Activated T-cell treated with anti-CD3 and anti-CD28 coated beads for 4 hours (primary cell): ENCODE data around the gene P3H4.
"Not testable (repeated sequence)": the region's sequence is repeated elsewhere in the genome, so short reads cannot be mapped to it uniquely, and the experiment has no call there.

Experiments used
- DNase-seq: peaks from one replicate; pipeline ENCODE4 v3.0.0-alpha.2; 2020

Gene P3H4, protein sequence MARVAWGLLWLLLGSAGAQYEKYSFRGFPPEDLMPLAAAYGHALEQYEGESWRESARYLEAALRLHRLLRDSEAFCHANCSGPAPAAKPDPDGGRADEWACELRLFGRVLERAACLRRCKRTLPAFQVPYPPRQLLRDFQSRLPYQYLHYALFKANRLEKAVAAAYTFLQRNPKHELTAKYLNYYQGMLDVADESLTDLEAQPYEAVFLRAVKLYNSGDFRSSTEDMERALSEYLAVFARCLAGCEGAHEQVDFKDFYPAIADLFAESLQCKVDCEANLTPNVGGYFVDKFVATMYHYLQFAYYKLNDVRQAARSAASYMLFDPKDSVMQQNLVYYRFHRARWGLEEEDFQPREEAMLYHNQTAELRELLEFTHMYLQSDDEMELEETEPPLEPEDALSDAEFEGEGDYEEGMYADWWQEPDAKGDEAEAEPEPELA

GRCh38 chr17:41811549-41812380 lies at the start of gene P3H4:
TSS of gene P3H4 (minus strand) at chr17:41811949. CDS start at chr17:41811915, 34 bp downstream.
- peak; percentile 46 for DNase-seq

DNA sequence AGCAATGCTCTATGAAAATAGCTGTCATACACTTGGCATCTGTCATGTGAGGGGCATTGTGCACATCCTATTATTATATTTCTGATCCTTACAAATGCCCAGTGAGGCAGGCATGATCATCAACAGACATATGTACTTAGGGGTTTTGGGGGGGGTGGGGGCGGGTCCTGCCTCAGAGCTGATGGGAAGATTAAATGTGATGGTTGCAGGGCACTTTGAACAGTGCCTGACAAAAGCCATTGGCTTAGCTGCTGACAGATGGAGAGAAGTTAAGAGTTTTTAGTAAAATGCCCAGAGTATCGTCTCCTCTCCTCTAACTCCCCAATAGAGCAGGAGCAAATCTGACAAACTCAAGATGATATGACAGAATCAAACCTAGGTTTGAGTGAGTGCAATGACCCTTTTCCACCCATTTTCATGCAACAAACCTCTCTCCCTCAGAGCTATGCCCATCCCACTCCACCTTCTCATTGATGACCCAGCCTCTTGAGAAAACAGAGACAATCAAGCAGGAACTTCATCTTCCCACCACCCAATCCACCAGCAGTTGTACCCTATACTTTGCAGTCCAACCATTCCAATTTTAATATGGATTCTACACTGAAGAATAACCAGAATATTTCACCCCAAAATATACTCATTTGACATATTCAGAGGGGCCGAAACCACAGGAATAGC lies 48.6 kb upstream of the P3H4 start:
- no peak for DNase-seq

GRCh38 chr17:41851382-41851781 lies 39.6 kb upstream of the P3H4 start:
- not testable (repeated sequence) for DNase-seq

- no peak for DNase-seq
Measured at GRCh38 chr17:41849251-41849990, 37.7 kb upstream of the P3H4 start.

DNA sequence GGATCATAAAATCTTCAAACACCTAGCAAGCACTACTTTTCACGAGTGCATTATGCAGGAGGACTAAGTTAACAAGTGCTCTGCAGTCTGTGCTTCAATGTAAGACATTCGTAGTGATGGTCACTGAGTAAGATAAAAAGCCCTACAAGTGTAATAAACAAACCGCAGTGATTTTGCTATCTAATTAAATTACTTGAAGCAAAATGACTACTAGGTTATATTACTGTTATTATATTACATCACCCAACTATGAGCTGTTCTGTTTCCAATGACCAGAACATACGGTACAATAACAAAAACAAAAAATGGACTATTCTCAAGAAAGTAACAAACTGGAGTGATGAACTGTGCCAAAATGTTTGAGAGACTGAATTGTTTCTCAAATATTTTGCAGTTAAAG lies 37.0 kb upstream of the P3H4 start:
- no peak for DNase-seq

- no peak for DNase-seq
Measured at GRCh38 chr17:41844971-41845370, 33.2 kb upstream of the P3H4 start.

DNA sequence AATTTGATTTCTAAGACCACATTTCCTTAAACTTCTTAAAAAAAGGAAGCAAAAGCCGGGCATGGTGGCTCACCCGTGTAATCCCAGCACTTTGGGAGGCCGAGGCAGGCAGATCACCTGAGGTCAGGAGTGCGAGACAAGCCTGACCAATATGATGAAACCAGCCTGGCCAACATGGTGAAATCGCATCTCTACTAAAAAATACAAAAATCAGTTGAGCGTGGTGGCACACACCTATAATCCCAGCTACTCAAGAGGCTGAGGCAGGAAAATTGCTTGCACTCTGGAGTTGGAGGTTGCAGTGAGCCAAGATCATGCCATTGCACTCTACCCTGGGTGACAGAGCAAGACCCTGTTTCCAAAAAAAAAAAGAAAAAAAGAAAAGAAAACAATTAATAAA lies 29.0 kb upstream of the P3H4 start:
- DNase-seq, result not testable (repeated sequence)

DNA sequence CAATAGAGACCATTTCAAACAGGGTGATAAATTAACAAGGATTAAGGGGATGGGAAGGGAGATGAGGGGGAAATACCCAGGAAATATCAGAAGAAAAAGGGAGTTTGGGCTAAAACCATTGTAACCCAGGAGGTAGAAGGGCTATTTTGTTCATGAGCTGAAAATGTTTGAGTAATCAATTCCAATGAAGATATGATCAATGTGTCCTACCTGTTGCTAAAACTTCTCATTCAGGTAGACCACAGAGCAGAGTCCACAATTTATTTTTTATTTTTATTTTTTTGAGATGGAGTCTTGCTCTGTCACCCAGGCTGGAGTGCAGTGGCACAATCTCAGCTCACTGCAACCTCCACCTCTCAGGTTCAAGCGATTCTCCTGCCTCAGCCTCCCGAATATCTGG lies 27.7 kb upstream of the P3H4 start:
- DNase-seq, result not testable (repeated sequence)

DNA sequence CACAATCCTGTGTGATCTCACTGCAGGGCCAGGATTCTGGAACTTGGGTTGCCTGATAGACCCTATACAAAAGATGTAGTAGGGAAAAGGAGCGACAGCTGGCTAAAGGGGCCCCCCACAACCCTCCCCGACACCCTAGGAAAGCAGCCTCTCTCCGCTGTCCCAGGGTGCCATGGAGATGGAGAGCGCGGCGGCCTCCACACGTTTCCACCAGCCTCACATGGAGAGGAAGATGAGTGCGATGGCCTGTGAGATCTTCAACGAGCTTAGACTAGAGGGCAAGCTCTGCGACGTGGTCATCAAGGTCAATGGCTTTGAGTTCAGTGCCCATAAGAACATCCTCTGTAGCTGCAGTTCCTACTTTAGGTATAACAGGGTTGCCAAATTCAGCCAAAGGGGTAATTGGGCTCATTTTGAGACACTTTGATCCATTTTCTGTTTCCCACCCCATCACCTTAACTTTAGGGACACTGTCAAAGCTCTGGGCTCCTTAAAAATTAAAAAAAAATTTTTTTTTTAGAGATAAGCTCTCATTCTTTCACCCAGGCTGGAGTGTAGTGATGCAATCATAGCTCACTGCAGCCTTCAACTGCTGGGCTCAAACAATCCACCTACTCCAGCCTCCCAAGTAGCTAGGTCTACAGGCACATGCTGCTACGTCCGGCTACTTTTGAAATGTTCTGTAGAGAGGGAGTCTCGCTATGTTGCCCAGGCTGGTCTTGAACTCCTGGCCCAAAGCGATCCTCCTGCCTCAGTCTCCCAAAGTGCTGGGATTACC lies 26.2 kb upstream of the P3H4 start, which contains the start of gene KLHL10:
Gene KLHL10 (plus strand): TSS at position 65 of the 778 bp plus-strand sequence. CDS start 108 bp downstream, at position 173.
- no peak for DNase-seq

GRCh38 chr17:41836550-41837196 lies 24.9 kb upstream of the P3H4 start:
- DNase-seq, result no peak

GRCh38 chr17:41835800-41836549 lies 24.2 kb upstream of the P3H4 start, which contains the start of gene NT5C3B:
TSS of gene NT5C3B (minus strand) at chr17:41836232. CDS start at chr17:41836193, 39 bp downstream.
- peak; percentile 24 for DNase-seq

DNA sequence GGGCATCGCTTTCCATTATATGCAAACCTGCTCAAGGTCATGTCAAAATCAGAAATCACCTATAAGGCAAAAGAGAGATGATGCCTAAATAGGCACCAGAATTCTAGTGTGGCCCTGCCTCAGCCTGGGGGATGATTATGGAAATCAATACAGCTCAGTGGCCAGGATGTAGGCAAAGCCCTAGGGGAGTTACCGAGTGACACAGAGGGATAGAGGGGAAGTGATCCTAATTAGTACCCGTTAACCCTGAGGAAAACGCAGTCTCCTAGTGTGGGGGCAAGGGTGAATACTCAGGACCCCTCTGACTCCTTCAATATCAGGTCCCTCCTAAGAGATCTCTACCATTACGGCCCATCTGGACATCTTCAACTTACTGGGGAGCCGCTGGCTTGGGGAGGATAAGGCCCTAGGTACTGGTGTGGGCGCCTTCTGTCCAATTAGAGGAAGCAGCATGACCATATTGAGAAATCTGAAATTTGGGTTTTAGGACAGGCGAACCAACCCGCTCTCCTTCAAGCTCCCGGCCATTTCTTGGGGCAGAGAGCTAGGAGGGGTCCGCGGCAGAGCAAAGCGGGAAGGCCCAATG lies 23.6 kb upstream of the P3H4 start:
- DNase-seq, result no peak

- DNase-seq, result not testable (repeated sequence)
Measured at GRCh38 chr17:41829961-41830360, 18.2 kb upstream of the P3H4 start.

DNA sequence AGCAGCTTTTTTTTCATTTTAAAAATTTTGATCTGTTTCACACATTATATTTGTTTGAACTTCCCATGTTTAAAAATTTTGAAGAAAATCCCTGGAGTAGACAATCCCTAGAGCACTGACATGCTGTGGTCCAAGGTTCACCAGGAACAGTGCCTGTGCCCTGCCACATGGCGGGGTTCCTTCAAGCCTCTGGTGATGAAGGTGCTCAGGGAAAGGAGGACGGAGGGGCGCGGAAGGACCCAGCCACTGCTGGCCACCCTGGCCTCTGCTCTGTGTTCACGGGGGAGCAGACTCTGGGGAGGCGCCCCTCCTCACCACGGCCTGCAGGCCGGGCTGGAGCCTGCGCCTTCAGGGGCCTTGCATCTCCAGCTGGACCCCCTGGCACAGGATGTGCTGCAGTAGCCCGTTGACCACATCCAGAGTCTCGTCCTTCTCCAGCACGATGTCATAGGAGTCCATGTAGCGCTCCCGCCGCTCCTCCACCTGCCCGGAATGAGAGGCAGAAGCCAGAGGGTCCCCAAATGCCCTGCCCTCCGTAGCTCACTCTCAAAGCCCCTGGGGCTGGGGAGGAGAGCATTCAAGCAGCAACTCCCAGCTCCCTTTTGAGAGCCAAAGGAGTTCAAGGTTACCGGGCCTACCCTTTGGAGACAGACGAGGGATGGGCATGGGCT lies 13.6 kb upstream of the P3H4 start:
- DNase-seq, result no peak

GRCh38 chr17:41824086-41824485 lies 12.3 kb upstream of the P3H4 start:
- no peak for DNase-seq

DNA sequence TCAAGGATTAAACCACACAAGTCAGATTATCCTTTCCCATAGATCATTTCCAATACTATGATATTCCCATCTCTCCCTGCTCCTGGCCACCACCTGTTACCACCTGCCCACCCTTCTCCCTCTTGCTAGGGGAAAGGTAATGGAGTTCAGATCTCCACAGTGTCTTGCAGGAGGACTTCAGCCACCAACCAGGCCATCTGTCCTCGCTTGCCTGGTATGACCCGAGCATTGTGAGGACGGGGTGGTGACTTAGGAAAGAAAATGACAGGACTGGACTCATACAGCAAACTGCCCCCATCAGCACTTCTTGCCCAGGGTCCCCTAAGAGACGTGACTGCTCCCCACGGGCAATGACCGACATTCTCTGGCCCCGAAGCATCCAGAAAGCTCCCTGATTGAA lies 11.8 kb upstream of the P3H4 start:
- no peak for DNase-seq

GRCh38 chr17:41823141-41823524 lies 11.4 kb upstream of the P3H4 start:
- DNase-seq, result no peak

DNA sequence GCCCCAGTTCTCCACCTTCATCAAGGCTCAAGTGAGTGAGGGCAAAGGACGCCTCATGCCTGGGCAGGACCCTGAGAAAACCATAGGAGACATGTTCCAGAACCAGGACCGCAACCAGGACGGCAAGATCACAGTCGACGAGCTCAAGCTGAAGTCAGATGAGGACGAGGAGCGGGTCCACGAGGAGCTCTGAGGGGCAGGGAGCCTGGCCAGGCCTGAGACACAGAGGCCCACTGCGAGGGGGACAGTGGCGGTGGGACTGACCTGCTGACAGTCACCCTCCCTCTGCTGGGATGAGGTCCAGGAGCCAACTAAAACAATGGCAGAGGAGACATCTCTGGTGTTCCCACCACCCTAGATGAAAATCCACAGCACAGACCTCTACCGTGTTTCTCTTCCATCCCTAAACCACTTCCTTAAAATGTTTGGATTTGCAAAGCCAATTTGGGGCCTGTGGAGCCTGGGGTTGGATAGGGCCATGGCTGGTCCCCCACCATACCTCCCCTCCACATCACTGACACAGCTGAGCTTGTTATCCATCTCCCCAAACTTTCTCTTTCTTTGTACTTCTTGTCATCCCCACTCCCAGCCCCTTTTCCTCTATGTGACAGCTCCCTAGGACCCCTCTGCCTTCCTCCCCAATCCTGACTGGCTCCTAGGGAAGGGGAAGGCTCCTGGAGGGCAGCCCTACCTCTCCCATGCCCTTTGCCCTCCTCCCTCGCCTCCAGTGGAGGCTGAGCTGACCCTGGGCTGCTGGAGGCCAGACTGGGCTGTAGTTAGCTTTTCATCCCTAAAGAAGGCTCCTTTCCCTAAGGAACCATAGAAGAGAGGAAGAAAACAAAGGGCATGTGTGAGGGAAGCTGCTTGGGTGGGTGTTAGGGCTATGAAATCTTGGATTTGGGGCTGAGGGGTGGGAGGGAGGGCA lies 10.7 kb upstream of the P3H4 start:
- no peak for DNase-seq
